GM21390 (cell line): Measurements from ENCODE around the gene TAOK3.

Source experiments
- ATAC-seq: cut with Tn5 transposase; IDR thresholded peaks from one replicate; pipeline ENCODE4 v1.9.1; 2021; ENCODE audit not compliant: unreplicated experiment

Gene TAOK3

GRCh38 chr12:118103201-118103600 is 269.5 kb downstream of the TAOK3 start:
- peak; percentile 15 for ATAC-seq

- no peak for ATAC-seq
Measured at GRCh38 chr12:118102609-118103008, 270.1 kb downstream of the TAOK3 start.

GRCh38 chr12:118102070-118102469 is 270.6 kb downstream of the TAOK3 start:
- ATAC-seq = no peak

GRCh38 chr12:118101051-118101450 is 271.7 kb downstream of the TAOK3 start:
- no peak for ATAC-seq
